D721Med (cell line): ENCODE measurements around the gene TRIM31.

ENCODE experiments used
- DNase-seq: peaks from one replicate; pipeline ENCODE4 v3.0.0; 2011; ENCODE audit warnings: low spot score; ENCODE audit not compliant: insufficient read length
- FAIRE-seq: peaks from 2 replicates; lab custom pipeline; 2011; peaks lifted over from hg19 to GRCh38; lab: Jason Lieb, UNC
- TF ChIP-seq, protein P1 (sequence below): IDR thresholded peaks from 2 replicates; pipeline ENCODE4 v1.5.1; 2012; ENCODE audit warnings: mild to moderate bottlenecking, control low read depth; ENCODE audit not compliant: insufficient read depth; ENCODE audit errors: missing control alignments

TRIM31 gene

DNA sequence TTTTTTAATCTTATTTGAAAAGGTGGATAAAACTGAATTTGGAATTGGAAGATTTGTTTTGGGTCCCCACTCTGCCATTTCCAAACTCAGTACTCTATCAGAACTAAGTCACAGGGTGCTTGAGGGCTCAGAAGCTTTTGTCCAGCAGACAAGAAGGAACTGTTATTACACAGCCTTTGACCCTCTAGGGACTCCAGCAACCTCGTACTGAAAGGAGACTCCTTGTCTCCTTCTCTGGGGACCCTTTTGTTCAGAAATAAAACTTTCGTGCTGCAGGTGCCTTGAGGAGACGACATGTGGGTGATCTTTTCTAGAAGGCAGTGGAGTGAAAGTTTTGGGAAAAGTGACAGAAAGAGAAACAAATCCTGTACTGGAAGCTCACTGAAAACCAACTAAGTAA is 59.2 kb downstream of the TRIM31 start:
- TF ChIP-seq, protein P1, sequence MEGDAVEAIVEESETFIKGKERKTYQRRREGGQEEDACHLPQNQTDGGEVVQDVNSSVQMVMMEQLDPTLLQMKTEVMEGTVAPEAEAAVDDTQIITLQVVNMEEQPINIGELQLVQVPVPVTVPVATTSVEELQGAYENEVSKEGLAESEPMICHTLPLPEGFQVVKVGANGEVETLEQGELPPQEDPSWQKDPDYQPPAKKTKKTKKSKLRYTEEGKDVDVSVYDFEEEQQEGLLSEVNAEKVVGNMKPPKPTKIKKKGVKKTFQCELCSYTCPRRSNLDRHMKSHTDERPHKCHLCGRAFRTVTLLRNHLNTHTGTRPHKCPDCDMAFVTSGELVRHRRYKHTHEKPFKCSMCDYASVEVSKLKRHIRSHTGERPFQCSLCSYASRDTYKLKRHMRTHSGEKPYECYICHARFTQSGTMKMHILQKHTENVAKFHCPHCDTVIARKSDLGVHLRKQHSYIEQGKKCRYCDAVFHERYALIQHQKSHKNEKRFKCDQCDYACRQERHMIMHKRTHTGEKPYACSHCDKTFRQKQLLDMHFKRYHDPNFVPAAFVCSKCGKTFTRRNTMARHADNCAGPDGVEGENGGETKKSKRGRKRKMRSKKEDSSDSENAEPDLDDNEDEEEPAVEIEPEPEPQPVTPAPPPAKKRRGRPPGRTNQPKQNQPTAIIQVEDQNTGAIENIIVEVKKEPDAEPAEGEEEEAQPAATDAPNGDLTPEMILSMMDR: no peak
- no peak for FAIRE-seq
- DNase-seq: no peak
